GM12878 (cell line): ENCODE data around the gene RTEL1. TPM values are rescaled to one million over a fixed set of nuclear protein-coding genes. Genes with fewer than 3 reads are reported as not detected.

Experiments
- BCL11A ChIP-seq: IDR thresholded peaks from 2 replicates; pipeline ENCODE4 v1.6.1; 2011; ENCODE audit warnings: low read depth, low read length
- CBFB ChIP-seq: IDR thresholded peaks from 2 replicates; pipeline ENCODE4 v1.6.1; 2016; ENCODE audit warnings: antibody characterized with exemption, low read depth
- CBX5 ChIP-seq: sonication (generic); IDR thresholded peaks from 2 replicates; pipeline ENCODE4 v1.6.1; 2016; ENCODE audit warnings: low read depth, moderate library complexity, mild to moderate bottlenecking, inconsistent platforms
- CREM ChIP-seq: IDR thresholded peaks from 2 replicates; pipeline ENCODE4 v1.6.1; 2014; ENCODE audit warnings: antibody characterized with exemption, low read depth
- ELK1 ChIP-seq: IDR thresholded peaks from 2 replicates; pipeline ENCODE4 v1.6.1; 2012; ENCODE audit warnings: low read depth, low read length, improper control_type of control experiment
- ETV6 ChIP-seq, 2 experiments: fragments of 450-650 bp in 1 of 2; IDR thresholded peaks in 1 of 2; conservative IDR thresholded peaks in 1 of 2; 2 replicates each; pipeline ENCODE4 v1.6.1; 2014; ENCODE audit warnings: antibody characterized with exemption in 1 of 2, borderline replicate concordance in 1 of 2, low read depth in 1 of 2, mild to moderate bottlenecking in 1 of 2, moderate library complexity in 1 of 2
- FOXK2 ChIP-seq: fragments of 450-650 bp; IDR thresholded peaks from 2 replicates; pipeline ENCODE4 v1.6.1; 2017; ENCODE audit warnings: mild to moderate bottlenecking, moderate library complexity
- HDAC6 ChIP-seq: fragments of 200-600 bp; sonication (generic); IDR thresholded peaks from one replicate; pipeline ENCODE4 v1.8.0; 2017; ENCODE audit warnings: antibody characterized with exemption; ENCODE audit not compliant: unreplicated experiment
- IKZF1 ChIP-seq: fragments of 450-650 bp; conservative IDR thresholded peaks from 2 replicates; pipeline ENCODE4 v1.6.1; 2017; ENCODE audit warnings: antibody characterized with exemption, mild to moderate bottlenecking
- IRF4 ChIP-seq: IDR thresholded peaks from 2 replicates; pipeline ENCODE4 v1.6.1; 2011; ENCODE audit warnings: low read depth, low read length
- SMAD1 ChIP-seq: fragments of 450-650 bp; IDR thresholded peaks from 2 replicates; pipeline ENCODE4 v1.6.1; 2018; ENCODE audit warnings: mild to moderate bottlenecking, low read depth; ENCODE audit not compliant: partially characterized antibody
- SMAD5 ChIP-seq: IDR thresholded peaks from 2 replicates; pipeline ENCODE4 v1.6.1; 2016; ENCODE audit warnings: antibody characterized with exemption, low read depth
- SMARCA5 ChIP-seq: fragments of 450-650 bp; IDR thresholded peaks from 2 replicates; pipeline ENCODE4 v1.6.1; 2017; ENCODE audit warnings: mild to moderate bottlenecking
- SPI1 ChIP-seq: IDR thresholded peaks from 2 replicates; pipeline ENCODE4 v1.6.1; 2011; ENCODE audit warnings: low read depth, mild to moderate bottlenecking, low read length, moderate library complexity, borderline replicate concordance; ENCODE audit not compliant: insufficient read depth
- SREBF1 ChIP-seq: IDR thresholded peaks from 2 replicates; pipeline ENCODE4 v1.6.1; 2012; ENCODE audit warnings: mild to moderate bottlenecking, low read length
- STAT1 ChIP-seq: fragments of 450-650 bp; conservative IDR thresholded peaks from 2 replicates; pipeline ENCODE4 v1.6.1; 2014; ENCODE audit warnings: antibody characterized with exemption, mild to moderate bottlenecking
- TBL1XR1 ChIP-seq: IDR thresholded peaks from 2 replicates; pipeline ENCODE4 v1.6.1; 2012; ENCODE audit warnings: low read depth, low read length, improper control_type of control experiment
- USF2 ChIP-seq: IDR thresholded peaks from 2 replicates; pipeline ENCODE4 v1.6.1; 2011; ENCODE audit warnings: low read depth, low read length, improper control_type of control experiment, borderline replicate concordance
- WRNIP1 ChIP-seq: IDR thresholded peaks from 2 replicates; pipeline ENCODE4 v1.6.1; 2011; ENCODE audit warnings: low read depth, low read length, improper control_type of control experiment, borderline replicate concordance
- YBX1 ChIP-seq: fragments of 450-650 bp; IDR thresholded peaks from 2 replicates; pipeline ENCODE4 v1.6.1; 2016; ENCODE audit warnings: antibody characterized with exemption
- ZBTB33 ChIP-seq: fragments of 450-650 bp; IDR thresholded peaks from 2 replicates; pipeline ENCODE4 v1.6.1; 2017; ENCODE audit warnings: mild to moderate bottlenecking
- ZBTB40 ChIP-seq: fragments of 450-650 bp; IDR thresholded peaks from 2 replicates; pipeline ENCODE4 v1.6.1; 2016; ENCODE audit warnings: mild to moderate bottlenecking, moderate library complexity, borderline replicate concordance
- ZNF207 ChIP-seq: fragments of 450-650 bp; IDR thresholded peaks from 2 replicates; pipeline ENCODE4 v1.6.1; 2014; ENCODE audit warnings: antibody characterized with exemption, mild to moderate bottlenecking, borderline replicate concordance
- polyA plus RNA-seq, 11 experiments: library from polyadenylated mRNA; depleted of rRNA in 4 of 11; unstranded in 6 of 11; stranded (reverse) in 5 of 11; fragments of >200 nt; fragmentation: Nextera tagmentation in 4 of 11; fragmentation: Illumina TruSeq in 1 of 11; extraction: Ambion mirVana in 4 of 11; extraction: Trizol in 1 of 11; gene quantifications; 1 replicate in 1 of 11; 2 replicates in 10 of 11; pipeline versions ENCODE4 v1.2.1 to v1.2.3, GENCODE V29; 2011 to 2016; ENCODE audit warnings: inconsistent platforms in 2 of 11, missing spikeins in 2 of 11, low read depth in 1 of 11
- total RNA-seq, 4 experiments: library from RNA; depleted of rRNA in 3 of 4; stranded (reverse); fragments of >200 nt in 3 of 4; fragmentation: Illumina TruSeq in 1 of 4; extraction: Trizol in 1 of 4; gene quantifications; 2 replicates each; pipeline versions ENCODE4 v1.2.1 to v1.2.3, GENCODE V29; 2013 to 2021

The RTEL1 gene
- total and polyA plus RNA-seq, 10 of the 15 experiments (the other 5 are each of a cell fraction or from before 2014, with no cell fraction given): 0.40 to 37.2 (median 15.6) TPM; not detected in 1

GRCh38 chr20:63657937-63658748 is at the start of gene RTEL1 (continued):
- peak; percentile 100 for TF ChIP-seq IKZF1
- peak; percentile 85; the same call in 1 of the 2 replicates for TF ChIP-seq CREM
- peak; percentile 78 for TF ChIP-seq ELK1
- peak; percentile 43; the same call in 1 of the 2 replicates for TF ChIP-seq SMARCA5
- TF ChIP-seq CBFB: peak; percentile 93
- no peak for TF ChIP-seq SPI1
- TF ChIP-seq FOXK2: peak; percentile 72
- TF ChIP-seq WRNIP1: 0 out of 2 replicates have a peak, but pooled peaks have one; percentile 89
- no peak for TF ChIP-seq HDAC6
- TF ChIP-seq ETV6 (conservative IDR thresholded peaks at IDR 0.05 in 1 of 2, IDR thresholded peaks at IDR 0.05 in 1 of 2; ENCODE audit: borderline replicate concordance in 1 of 2, low read depth in 1 of 2): no peak; a peak in 1 of 4 replicates
- peak; percentile 97 for TF ChIP-seq ZNF207
- 0 out of 2 replicates have a peak, but pooled peaks have one; percentile 34 for TF ChIP-seq ZBTB33
- TF ChIP-seq SMAD1: no peak
- peak; percentile 99 for TF ChIP-seq ZBTB40
- no peak for TF ChIP-seq USF2
- TF ChIP-seq BCL11A: no peak
- TF ChIP-seq STAT1: peak; percentile 91
- no peak for TF ChIP-seq YBX1
- TF ChIP-seq SREBF1: peak; percentile 89
- peak; percentile 59; the same call in 1 of the 2 replicates for TF ChIP-seq IRF4
- TF ChIP-seq CBX5: no peak
- peak; percentile 44; the same call in 1 of the 2 replicates for TF ChIP-seq SMAD5
- 0 out of 2 replicates have a peak, but pooled peaks have one; percentile 50 for TF ChIP-seq TBL1XR1
